Left lung (tissue), 10 donors: ENCODE data around the gene DMWD. TPM values are rescaled to one million over a fixed set of nuclear protein-coding genes. Genes with fewer than 3 reads are reported as not detected.

Experiments
- ATAC-seq: fragments of 200-7000 bp; cut with Tn5 transposase; one replicate; pipeline ENCODE4 v1.9.1; 2020; ENCODE audit warnings: moderate library complexity
- DNase-seq, 4 donors: peaks; one replicate each; pipeline ENCODE4 v3.0.0-alpha.2; 2013 to 2020
- H3K27ac ChIP-seq, 2 donors: fragments of 200-600 bp; sonication (generic) in 1 of 2; one replicate each; pipeline versions ENCODE4 v1.5.0 to v1.8.0; 2020 to 2021
- H3K27me3 ChIP-seq, 2 donors: fragments of 200-600 bp; sonication (generic) in 1 of 2; one replicate each; pipeline versions ENCODE4 v1.5.0 to v1.8.0; 2020 to 2021
- H3K36me3 ChIP-seq, 2 donors: fragments of 200-600 bp; sonication (generic) in 1 of 2; one replicate each; pipeline versions ENCODE4 v1.5.0 to v1.8.0; 2020 to 2021
- H3K4me1 ChIP-seq, 2 donors: fragments of 200-600 bp; one replicate each; pipeline ENCODE4 v1.8.0; 2021
- H3K4me3 ChIP-seq, 2 donors: fragments of 200-600 bp; sonication (generic) in 1 of 2; one replicate each; pipeline versions ENCODE4 v1.5.0 to v1.8.0; 2020 to 2021; ENCODE audit warnings: mild to moderate bottlenecking in 1 of 2
- H3K9me3 ChIP-seq, 2 donors: fragments of 200-600 bp; sonication (generic) in 1 of 2; one replicate each; pipeline versions ENCODE4 v1.5.0 to v1.8.0; 2020 to 2021
- CTCF ChIP-seq, 2 donors: fragments of 200-600 bp; sonication (generic) in 1 of 2; IDR thresholded peaks; one replicate each; pipeline versions ENCODE4 v1.5.0 to v1.8.0; 2021; ENCODE audit warnings: antibody characterized with exemption in 2 of 2
- intact Hi-C, 2 donors: fragments of 100-400 bp; cut with DNase I; formaldehyde crosslinking; loops; one replicate each; pipeline versions ENCODE4 v1.11.2 to v1.14.2; 2022
- polyA plus RNA-seq, 6 donors: library from polyadenylated mRNA; unstranded; fragments of 120-200 nt; gene quantifications; one replicate each; pipeline ENCODE4 v1.2.1, GENCODE V29; 2013; ENCODE audit not compliant: insufficient read length in 6 of 6
- total RNA-seq, 2 donors: library from RNA; stranded (reverse); fragmentation: NEBNext Ultra II Directional; extraction: Animal tissue kit (Norgen Biotek cat#: 25700); gene quantifications; one replicate each; pipeline ENCODE4 v1.2.1, GENCODE V29; 2021
- donor health status: DM: no; HTN: yes; CAD: no.
- donor health status: DM: no; HTN: no; CAD: no.

DMWD gene
- total and polyA plus RNA-seq, 8 donors: 29.6 to 51.4 (median 40.2) TPM

- Histone ChIP-seq H3K27me3 (no peaks in the 10 kb centered on the region), H3K27ac (no peak overlapping the region), H3K9me3 (no peaks in the 10 kb centered on the region), H3K36me3 (peaks cover 0 to 100% of the 10 kb centered on the region in 2 donors), H3K4me3 (no peak overlapping the region), H3K4me1 (no peaks in the 10 kb centered on the region)
- TF ChIP-seq CTCF (IDR thresholded peaks at IDR 0.05): no peak
- no peak for DNase-seq
- no peak for ATAC-seq
- intact Hi-C loops: no loop called here
Observed at GRCh38 chr19:45828523-45828922, 35.9 kb upstream of the DMWD start.

- no peaks in the 10 kb centered on the region for H3K4me1 ChIP-seq
- no peak for TF ChIP-seq CTCF (IDR thresholded peaks at IDR 0.05)
- no peaks in the 10 kb centered on the region for H3K9me3 ChIP-seq
- no peaks in the 10 kb centered on the region for H3K27me3 ChIP-seq
- H3K27ac ChIP-seq: no peak overlapping the region
- no peak overlapping the region for H3K4me3 ChIP-seq
- ATAC-seq (no peak), DNase-seq (peak in 1 of 4 donors; percentile 43)
- intact Hi-C loops: no loop called here
- peaks cover 0 to 100% of the 10 kb centered on the region in 2 donors for H3K36me3 ChIP-seq
Observed at GRCh38 chr19:45827459-45828093, 34.9 kb upstream of the DMWD start.

- no peaks in the 10 kb centered on the region for H3K27me3 ChIP-seq
- ATAC-seq (no peak), DNase-seq (peak in 1 of 4 donors; percentile 57)
- no peaks in the 10 kb centered on the region for H3K4me1 ChIP-seq
- H3K4me3 ChIP-seq: no peak overlapping the region
- H3K9me3 ChIP-seq: no peaks in the 10 kb centered on the region
- no peak for TF ChIP-seq CTCF (IDR thresholded peaks at IDR 0.05)
- intact Hi-C loops: no loop called here
- peaks cover 0 to 98% of the 10 kb centered on the region in 2 donors for H3K36me3 ChIP-seq
- no peak overlapping the region for H3K27ac ChIP-seq
Observed at GRCh38 chr19:45826934-45827333, 34.3 kb upstream of the DMWD start.

- no peak for TF ChIP-seq CTCF (IDR thresholded peaks at IDR 0.05)
- H3K27me3 ChIP-seq: no peaks in the 10 kb centered on the region
- DNase-seq (peak in 1 of 4 donors; percentile 62), ATAC-seq (no peak)
- peaks cover 0 to 98% of the 10 kb centered on the region in 2 donors for H3K36me3 ChIP-seq
- no peaks in the 10 kb centered on the region for H3K4me1 ChIP-seq
- H3K27ac ChIP-seq: no peak overlapping the region
- no peak overlapping the region for H3K4me3 ChIP-seq
- intact Hi-C loops: no loop called here
- no peaks in the 10 kb centered on the region for H3K9me3 ChIP-seq
Observed at GRCh38 chr19:45825917-45826893, 33.6 kb upstream of the DMWD start.

GRCh38 chr19:45825263-45825605, 32.6 kb upstream of the DMWD start:
- no peaks in the 10 kb centered on the region for H3K9me3 ChIP-seq
- peak in 1 of 4 donors; percentile 56 for DNase-seq
- no peak for ATAC-seq
- H3K36me3 ChIP-seq: peaks cover 0 to 98% of the 10 kb centered on the region in 2 donors
- no peak overlapping the region for H3K27ac ChIP-seq
- no peak for TF ChIP-seq CTCF (IDR thresholded peaks at IDR 0.05)
- intact Hi-C loops: no loop called here
- H3K4me3 ChIP-seq: no peak overlapping the region
- H3K4me1 ChIP-seq: no peaks in the 10 kb centered on the region
- no peaks in the 10 kb centered on the region for H3K27me3 ChIP-seq
